Hepatocyte (in vitro differentiated cells): ENCODE data around the gene ETHE1. TPM values are rescaled to one million over a fixed set of nuclear protein-coding genes. Genes with fewer than 3 reads are reported as not detected.
"Not testable (repeated sequence)": the region's sequence is repeated elsewhere in the genome, so short reads cannot be mapped to it uniquely, and the experiment has no call there.

Experiments
- DNase-seq: peaks from one replicate; pipeline ENCODE4 v3.0.0-alpha.2; 2016; ENCODE audit warnings: low spot score
- H2AFZ ChIP-seq: fragments of 200-600 bp; sonication (generic); 2 replicates; pipeline ENCODE4 v1.6.0; 2016; ENCODE audit warnings: antibody characterized with exemption, mild to moderate bottlenecking
- H3K27ac ChIP-seq: fragments of 200-600 bp; sonication (generic); 2 replicates; pipeline ENCODE4 v1.5.1; 2016; ENCODE audit warnings: mild to moderate bottlenecking
- H3K27me3 ChIP-seq: fragments of 200-600 bp; sonication (generic); 2 replicates; pipeline ENCODE4 v1.6.1; 2016
- H3K36me3 ChIP-seq: fragments of 200-600 bp; sonication (generic); replicated peaks from 2 replicates; pipeline ENCODE4 v1.5.1; 2016; ENCODE audit warnings: low read depth; ENCODE audit not compliant: insufficient read depth
- H3K4me1 ChIP-seq: fragments of 200-600 bp; sonication (generic); 2 replicates; pipeline ENCODE4 v1.5.1; 2016; ENCODE audit warnings: mild to moderate bottlenecking, moderate library complexity; ENCODE audit not compliant: insufficient read depth
- H3K4me2 ChIP-seq: fragments of 200-600 bp; sonication (generic); 2 replicates; pipeline ENCODE4 v1.6.0; 2016
- H3K4me3 ChIP-seq: fragments of 200-600 bp; sonication (generic); 2 replicates; pipeline ENCODE4 v1.5.1; 2016; ENCODE audit warnings: mild to moderate bottlenecking
- H3K79me2 ChIP-seq: fragments of 200-600 bp; sonication (generic); 2 replicates; pipeline ENCODE4 v1.6.0; 2017; ENCODE audit warnings: mild to moderate bottlenecking
- H3K9me2 ChIP-seq: fragments of 200-600 bp; sonication (generic); replicated peaks from 2 replicates; pipeline ENCODE4 v1.6.0; 2017; ENCODE audit warnings: mild to moderate bottlenecking; ENCODE audit not compliant: insufficient read depth
- H3K9me3 ChIP-seq: fragments of 200-600 bp; sonication (generic); 2 replicates; pipeline ENCODE4 v1.5.1; 2016; ENCODE audit warnings: low read depth, mild to moderate bottlenecking
- H4K20me1 ChIP-seq: fragments of 200-600 bp; sonication (generic); 2 replicates; pipeline ENCODE4 v1.6.0; 2016; ENCODE audit warnings: mild to moderate bottlenecking; ENCODE audit not compliant: insufficient read depth, poor library complexity, severe bottlenecking
- CTCF ChIP-seq: fragments of 200-600 bp; sonication (generic); IDR thresholded peaks from 2 replicates; pipeline ENCODE4 v1.5.1; 2016; ENCODE audit warnings: antibody characterized with exemption, mild to moderate bottlenecking; ENCODE audit not compliant: poor library complexity
- EZH2 ChIP-seq: fragments of 200-600 bp; sonication (generic); IDR thresholded peaks from 2 replicates; pipeline ENCODE4 v1.6.1; 2016; ENCODE audit warnings: antibody characterized with exemption, mild to moderate bottlenecking, borderline replicate concordance
- EZH2phosphoT487 ChIP-seq: fragments of 200-600 bp; sonication (generic); IDR thresholded peaks from one replicate; pipeline ENCODE4 v1.6.1; 2018; ENCODE audit warnings: antibody characterized with exemption, mild to moderate bottlenecking, low read depth, moderate library complexity; ENCODE audit not compliant: unreplicated experiment, severe bottlenecking
- WGBS: methylation state at CpG from one replicate; pipeline ENCODE4 v1.1.6; 2016; ENCODE audit warnings: low lambda C conversion rate; ENCODE audit errors: missing lambda C conversion rate; 5-methylcytosine and 5-hydroxymethylcytosine counted together
- polyA plus RNA-seq: library from polyadenylated mRNA; unstranded; fragments of >200 nt; fragmentation: Nextera tagmentation; extraction: Ambion mirVana; gene quantifications from 2 replicates; pipeline ENCODE4 v1.2.1, GENCODE V29; 2016
- total RNA-seq: library from RNA; depleted of rRNA; stranded (reverse); fragments of >200 nt; gene quantifications from 2 replicates; pipeline ENCODE4 v1.2.3, GENCODE V29; 2014

ETHE1 gene
- total and polyA plus RNA-seq, 2 experiments from 2014 or later: 42.1 to 65.1 TPM

DNA sequence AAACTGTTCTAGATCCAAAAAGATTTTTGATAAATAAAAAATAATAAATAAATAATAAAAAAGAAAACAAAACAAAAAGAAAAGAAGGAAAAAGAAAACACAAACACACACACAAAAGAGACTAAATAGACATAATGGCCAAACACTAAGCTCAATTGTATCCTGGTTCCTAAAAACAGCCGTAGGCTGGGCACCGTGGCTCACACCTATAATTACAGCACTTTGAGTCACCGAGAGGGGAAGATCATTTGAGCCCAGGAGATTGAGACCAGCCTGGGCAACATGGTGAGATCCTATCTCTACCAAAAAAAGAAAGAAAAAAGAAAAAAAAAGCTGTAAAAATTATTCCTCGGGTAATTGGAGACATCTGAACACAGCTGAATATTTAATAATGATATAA lies 8.9 kb downstream of the ETHE1 start:
- Histone ChIP-seq H3K9me2 (no peaks in the 10 kb centered on the region), H3K9me3 (no peaks in the 10 kb centered on the region), H3K4me1 (no peaks in the 10 kb centered on the region), H2AFZ (no peak overlapping the region), H3K27ac (no peak overlapping the region), H3K79me2 (peaks cover 19% of the 10 kb centered on the region), H3K27me3 (no peaks in the 10 kb centered on the region), H4K20me1 (no peaks in the 10 kb centered on the region), H3K36me3 (no peaks in the 10 kb centered on the region), H3K4me2 (no peak overlapping the region), H3K4me3 (no peak overlapping the region)
- TF ChIP-seq CTCF (no peak), EZH2 (no peak), EZH2phosphoT487 (no peak)
- no peak for DNase-seq
- 64% methylated on average over 4 of the region's 4 CpGs for WGBS

DNA sequence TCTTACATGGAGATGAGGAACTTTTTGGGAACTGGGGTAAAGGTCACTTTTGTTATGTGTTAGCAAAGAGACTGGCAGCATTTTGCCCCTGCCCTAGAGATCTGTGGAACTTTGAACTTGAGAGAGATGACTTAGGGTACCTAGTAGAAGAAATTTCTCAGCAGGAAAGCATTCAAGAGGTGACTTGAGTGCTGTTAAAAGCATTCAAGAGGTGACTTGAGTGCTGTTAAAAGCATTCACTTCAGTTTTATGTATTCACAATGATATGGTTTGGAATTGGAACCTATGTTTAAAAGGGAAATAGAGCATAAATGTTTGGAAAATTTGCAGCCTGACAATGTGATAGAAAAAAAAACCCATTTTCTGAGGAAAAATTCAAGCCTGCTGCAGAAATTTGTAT lies 14.6 kb downstream of the ETHE1 start:
- not testable (repeated sequence) for H3K79me2 ChIP-seq, DNase-seq, H3K27me3 ChIP-seq, H3K4me2 ChIP-seq, H3K9me3 ChIP-seq, H3K4me1 ChIP-seq, H3K36me3 ChIP-seq, H3K27ac ChIP-seq, H3K9me2 ChIP-seq, H2AFZ ChIP-seq, H4K20me1 ChIP-seq, H3K4me3 ChIP-seq

GRCh38 chr19:43511324-43511723 lies 15.7 kb downstream of the ETHE1 start:
- Histone ChIP-seq H3K79me2 (peaks cover 4% of the 10 kb centered on the region), H3K4me2 (no peak overlapping the region), H3K27ac (no peak overlapping the region), H3K36me3 (no peaks in the 10 kb centered on the region), H4K20me1 (no peaks in the 10 kb centered on the region), H3K4me1 (peaks cover 4% of the 10 kb centered on the region), H3K9me2 (no peaks in the 10 kb centered on the region), H3K4me3 (no peak overlapping the region), H3K27me3 (no peaks in the 10 kb centered on the region), H3K9me3 (no peaks in the 10 kb centered on the region), H2AFZ (no peak overlapping the region)
- TF ChIP-seq EZH2phosphoT487: no peak
- no peak for TF ChIP-seq EZH2
- TF ChIP-seq CTCF: no peak
- WGBS: 94% methylated on average over 5 of the region's 5 CpGs
- DNase-seq: no peak

DNA sequence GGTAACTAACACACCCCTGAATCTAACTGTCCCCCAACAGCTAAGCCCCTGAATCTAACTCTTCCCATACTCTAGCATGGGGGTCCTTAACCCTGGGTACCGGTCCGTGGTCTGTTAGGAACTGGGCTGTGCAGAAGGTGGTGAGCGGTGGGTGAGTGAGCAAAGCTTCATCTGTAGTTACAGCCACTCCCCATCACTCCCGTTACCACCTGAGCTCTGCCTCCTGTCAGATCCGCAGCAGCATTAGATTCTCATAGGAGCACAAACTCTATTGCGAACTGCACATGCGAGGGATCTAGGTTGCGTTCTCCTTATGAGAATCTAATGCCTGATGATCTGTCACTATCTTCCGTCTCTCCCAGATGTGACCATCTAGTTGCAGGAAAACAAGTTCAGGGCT lies 16.3 kb downstream of the ETHE1 start:
- peaks cover 4% of the 10 kb centered on the region for H3K4me1 ChIP-seq
- TF ChIP-seq CTCF: no peak
- no peak overlapping the region for H2AFZ ChIP-seq
- no peaks in the 10 kb centered on the region for H3K36me3 ChIP-seq
- H4K20me1 ChIP-seq: no peaks in the 10 kb centered on the region
- no peaks in the 10 kb centered on the region for H3K27me3 ChIP-seq
- DNase-seq: no peak
- H3K9me2 ChIP-seq: no peaks in the 10 kb centered on the region
- peaks cover 4% of the 10 kb centered on the region for H3K79me2 ChIP-seq
- H3K4me3 ChIP-seq: no peak overlapping the region
- WGBS: 97% methylated on average over 9 of the region's 9 CpGs
- no peak overlapping the region for H3K27ac ChIP-seq
- no peak overlapping the region for H3K4me2 ChIP-seq
- H3K9me3 ChIP-seq: no peaks in the 10 kb centered on the region
